A673 (cell line): ENCODE measurements around the gene SLC22A5. TPM values are rescaled to one million over a fixed set of nuclear protein-coding genes. Genes with fewer than 3 reads are reported as not detected.

Experiments
- BruUV-seq: library from RNA; stranded (reverse); fragments of 400-500 nt; replicated peaks from 2 replicates; lab custom pipeline; 2021; lab: Mats Ljungman, UMichigan
- CTCF ChIA-PET: fragments of 300-600 bp; sonication (Branson Sonifier 250); formaldehyde crosslinking; loops from one replicate; lab custom pipeline; 2022; ENCODE audit warnings: antibody characterized with exemption; lab: Charles Lee
- POLR2A ChIA-PET: fragments of 300-600 bp; sonication (Branson Sonifier 250); formaldehyde crosslinking; loops from one replicate; lab custom pipeline; 2022; ENCODE audit warnings: antibody characterized with exemption; ENCODE audit not compliant: low non-redundant PET; lab: Charles Lee
- DNase-seq: peaks from one replicate; pipeline ENCODE4 v3.0.0-alpha.2; 2015; ENCODE audit warnings: low spot score
- H3K27ac ChIP-seq: fragments of 200-600 bp; sonication (generic); 2 replicates; pipeline ENCODE4 v1.5.1; 2016; ENCODE audit warnings: mixed run types, low read depth, mild to moderate bottlenecking, mixed read lengths, antibody characterized with exemption, low read length; ENCODE audit not compliant: poor library complexity, severe bottlenecking
- H3K27me3 ChIP-seq: fragments of 200-600 bp; sonication (generic); replicated peaks from 2 replicates; pipeline ENCODE4 v1.6.1; 2017; ENCODE audit warnings: mixed run types, low read depth, mild to moderate bottlenecking, mixed read lengths, antibody characterized with exemption, low read length; ENCODE audit not compliant: insufficient read depth, poor library complexity
- H3K36me3 ChIP-seq: fragments of 200-600 bp; sonication (generic); 2 replicates; pipeline ENCODE4 v1.6.1; 2016; ENCODE audit warnings: mixed run types, mild to moderate bottlenecking, mixed read lengths, antibody characterized with exemption, low read length; ENCODE audit not compliant: insufficient read depth, poor library complexity, severe bottlenecking
- H3K4me1 ChIP-seq: fragments of 200-600 bp; sonication (generic); 2 replicates; pipeline ENCODE4 v1.6.1; 2017; ENCODE audit warnings: mixed run types, mild to moderate bottlenecking, mixed read lengths, antibody characterized with exemption, low read length; ENCODE audit not compliant: insufficient read depth, poor library complexity, severe bottlenecking
- H3K4me3 ChIP-seq: fragments of 200-600 bp; sonication (generic); 2 replicates; pipeline ENCODE4 v1.5.1; 2016; ENCODE audit warnings: low read depth, mixed run types, mild to moderate bottlenecking, mixed read lengths, low read length; ENCODE audit not compliant: poor library complexity, severe bottlenecking
- H3K9me3 ChIP-seq: fragments of 200-600 bp; sonication (generic); 2 replicates; pipeline ENCODE4 v1.6.1; 2016; ENCODE audit warnings: mixed run types, low read depth, mild to moderate bottlenecking, mixed read lengths, antibody characterized with exemption, low read length; ENCODE audit not compliant: poor library complexity, severe bottlenecking
- CTCF ChIP-seq: fragments of 300-800, 200-600 bp; sonication (generic); conservative IDR thresholded peaks from 2 replicates; pipeline ENCODE4 v1.5.1; 2017; ENCODE audit warnings: low read depth, mild to moderate bottlenecking, antibody characterized with exemption, low read length, moderate library complexity, mixed read lengths
- EZH2 ChIP-seq: fragments of 200-600 bp; sonication (generic); IDR thresholded peaks from 2 replicates; pipeline ENCODE4 v1.6.1; 2017; ENCODE audit warnings: borderline replicate concordance, low read depth, mild to moderate bottlenecking, mixed read lengths, antibody characterized with exemption, low read length; ENCODE audit not compliant: poor library complexity, severe bottlenecking
- intact Hi-C: fragments of 100-400 bp; cut with micrococcal nuclease; formaldehyde crosslinking; loops from one replicate; pipeline ENCODE4 v1.10.0; 2022; ENCODE audit not compliant: unreplicated experiment
- total RNA-seq: library from RNA; stranded (reverse); gene quantifications from 2 replicates; pipeline ENCODE4 v1.2.3, GENCODE V29; 2021

SLC22A5 gene
- total RNA-seq, 1 experiment from 2014 or later = 3.0 TPM

GRCh38 chr5:132416306-132417009 is 46.9 kb downstream of the SLC22A5 start:
- Histone ChIP-seq H3K36me3 (no peaks in the 10 kb centered on the region), H3K27ac (no peak overlapping the region), H3K27me3 (no peaks in the 10 kb centered on the region), H3K4me1 (peaks cover 31% of the 10 kb centered on the region), H3K9me3 (no peaks in the 10 kb centered on the region), H3K4me3 (no peak overlapping the region)
- BruUV-seq = no TSS peak
- intact Hi-C loops = no loop called here
- no peak for DNase-seq
- ChIA-PET POLR2A (no interaction called here), CTCF (interaction anchor here (0.7 kb wide), 1 partner anchor 144 kb away, joined by 7 read pairs; no protein-coding TSS in a partner anchor)
- TF ChIP-seq EZH2 = no peak
- no peak for TF ChIP-seq CTCF

- no peaks in the 10 kb centered on the region for H3K9me3 ChIP-seq
- no peak overlapping the region for H3K27ac ChIP-seq
- no TSS peak for BruUV-seq
- H3K27me3 ChIP-seq = no peaks in the 10 kb centered on the region
- DNase-seq = no peak
- ChIA-PET CTCF (interaction anchor here (0.7 kb wide), 1 partner anchor 145 kb away, joined by 7 read pairs; no protein-coding TSS in a partner anchor), POLR2A (no interaction called here)
- intact Hi-C loops = no loop called here
- peaks cover 30% of the 10 kb centered on the region for H3K4me1 ChIP-seq
- H3K36me3 ChIP-seq = no peaks in the 10 kb centered on the region
- TF ChIP-seq CTCF (no peak), EZH2 (no peak)
- no peak overlapping the region for H3K4me3 ChIP-seq
These were observed 47.5 kb downstream of the SLC22A5 start for GRCh38 chr5:132417010-132417439.

GRCh38 chr5:132417461-132417860 is 48.0 kb downstream of the SLC22A5 start:
- Histone ChIP-seq H3K9me3 (no peaks in the 10 kb centered on the region), H3K27ac (no peak overlapping the region), H3K4me3 (no peak overlapping the region), H3K27me3 (no peaks in the 10 kb centered on the region), H3K4me1 (peaks cover 30% of the 10 kb centered on the region), H3K36me3 (no peaks in the 10 kb centered on the region)
- no peak for DNase-seq
- no peak for TF ChIP-seq CTCF
- TF ChIP-seq EZH2 = no peak
- intact Hi-C loops = no loop called here
- POLR2A ChIA-PET = no interaction called here
- no TSS peak for BruUV-seq
- CTCF ChIA-PET = interaction anchor here (0.7 kb wide), 1 partner anchor 145 kb away, joined by 7 read pairs; no protein-coding TSS in a partner anchor
